Gastrocnemius medialis (tissue), 4 donors: ENCODE data around the gene POLR2J3.
"Not testable (repeated sequence)": the region's sequence is repeated elsewhere in the genome, so short reads cannot be mapped to it uniquely, and the experiment has no call there.

Source experiments
- CTCF ChIP-seq, 5 experiments: fragments of 450-650 bp in 3 of 5; fragments of 200-600 bp in 2 of 5; sonication (generic) in 2 of 5; IDR thresholded peaks in 4 of 5; conservative IDR thresholded peaks in 1 of 5; 1 replicate in 4 of 5; 2 replicates in 1 of 5; pipeline ENCODE4 v1.5.1; 2016 to 2019; ENCODE audit warnings: antibody characterized with exemption in 5 of 5, mild to moderate bottlenecking in 3 of 5, moderate library complexity in 3 of 5
- POLR2A ChIP-seq, 2 donors: fragments of 450-650 bp; IDR thresholded peaks; one replicate each; pipeline ENCODE4 v1.6.1; 2017; ENCODE audit warnings: antibody characterized with exemption in 2 of 2, mild to moderate bottlenecking in 2 of 2, moderate library complexity in 2 of 2

- TF ChIP-seq POLR2A (IDR thresholded peaks at IDR 0.05); CTCF (IDR thresholded peaks at IDR 0.05 in 4 of 5, conservative IDR thresholded peaks at IDR 0.05 in 1 of 5): not testable (repeated sequence)
Observed at GRCh38 chr7:102531583-102531982, 40.8 kb downstream of the POLR2J3 start.
